IPS DF 4.7 (cell line): Measurements from ENCODE around the gene HOXD10.

Experiments
- DNase-seq: peaks from one replicate; pipeline ENCODE4 v3.0.0-alpha.2; 2013; ENCODE audit warnings: low spot score; ENCODE audit errors: extremely low read depth

Gene HOXD10

DNA sequence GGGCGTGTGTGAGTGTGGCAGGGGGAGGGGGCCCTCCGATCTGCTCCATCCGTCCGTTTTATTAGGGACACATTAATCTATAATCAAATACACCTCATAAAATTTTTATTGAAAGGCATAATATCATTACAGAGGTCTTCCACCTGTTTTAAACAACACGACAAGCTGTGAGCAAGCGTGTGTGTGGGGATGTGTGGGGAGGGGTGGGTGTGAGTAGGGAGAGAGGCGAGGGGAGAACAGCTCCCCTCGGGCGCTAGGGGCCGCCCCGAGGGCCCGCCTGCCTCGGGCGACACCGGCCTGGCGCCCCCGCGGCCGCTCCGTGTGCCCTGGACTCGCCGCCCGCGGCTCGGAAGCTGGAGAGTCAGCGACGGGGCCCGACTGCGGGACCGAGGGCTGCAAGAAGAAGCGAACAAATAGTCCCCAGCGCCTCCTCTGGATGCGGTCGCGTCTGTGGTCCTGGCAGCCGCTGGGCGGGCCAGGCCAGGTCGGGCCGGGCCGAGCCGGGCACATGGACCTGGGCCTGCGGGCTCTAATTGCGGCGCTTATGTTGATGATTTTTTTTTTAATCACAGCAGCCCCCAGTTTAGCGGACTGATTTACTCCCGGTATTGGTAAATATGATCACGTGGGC lies 5.6 kb downstream of the HOXD10 start:
- no peak for DNase-seq

DNA sequence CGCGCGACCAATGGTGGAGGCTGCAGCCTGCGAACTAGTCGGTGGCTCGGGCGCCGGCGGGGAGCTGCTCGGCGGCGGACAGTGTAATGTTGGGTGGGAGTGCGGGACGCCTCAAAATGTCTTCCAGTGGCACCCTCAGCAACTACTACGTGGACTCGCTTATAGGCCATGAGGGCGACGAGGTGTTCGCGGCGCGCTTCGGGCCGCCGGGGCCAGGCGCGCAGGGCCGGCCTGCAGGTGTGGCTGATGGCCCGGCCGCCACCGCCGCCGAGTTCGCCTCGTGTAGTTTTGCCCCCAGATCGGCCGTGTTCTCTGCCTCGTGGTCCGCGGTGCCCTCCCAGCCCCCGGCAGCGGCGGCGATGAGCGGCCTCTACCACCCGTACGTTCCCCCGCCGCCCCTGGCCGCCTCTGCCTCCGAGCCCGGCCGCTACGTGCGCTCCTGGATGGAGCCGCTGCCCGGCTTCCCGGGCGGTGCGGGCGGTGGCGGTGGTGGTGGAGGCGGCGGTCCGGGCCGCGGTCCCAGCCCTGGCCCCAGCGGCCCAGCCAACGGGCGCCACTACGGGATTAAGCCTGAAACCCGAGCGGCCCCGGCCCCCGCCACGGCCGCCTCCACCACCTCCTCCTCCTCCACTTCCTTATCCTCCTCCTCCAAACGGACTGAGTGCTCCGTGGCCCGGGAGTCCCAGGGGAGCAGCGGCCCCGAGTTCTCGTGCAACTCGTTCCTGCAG lies 6.3 kb downstream of the HOXD10 start, which contains the start of gene HOXD9:
TSS of gene HOXD9 (plus strand) at position 37 of the 728 bp plus-strand sequence. CDS start at position 87, 50 bp downstream.
- no peak for DNase-seq

DNA sequence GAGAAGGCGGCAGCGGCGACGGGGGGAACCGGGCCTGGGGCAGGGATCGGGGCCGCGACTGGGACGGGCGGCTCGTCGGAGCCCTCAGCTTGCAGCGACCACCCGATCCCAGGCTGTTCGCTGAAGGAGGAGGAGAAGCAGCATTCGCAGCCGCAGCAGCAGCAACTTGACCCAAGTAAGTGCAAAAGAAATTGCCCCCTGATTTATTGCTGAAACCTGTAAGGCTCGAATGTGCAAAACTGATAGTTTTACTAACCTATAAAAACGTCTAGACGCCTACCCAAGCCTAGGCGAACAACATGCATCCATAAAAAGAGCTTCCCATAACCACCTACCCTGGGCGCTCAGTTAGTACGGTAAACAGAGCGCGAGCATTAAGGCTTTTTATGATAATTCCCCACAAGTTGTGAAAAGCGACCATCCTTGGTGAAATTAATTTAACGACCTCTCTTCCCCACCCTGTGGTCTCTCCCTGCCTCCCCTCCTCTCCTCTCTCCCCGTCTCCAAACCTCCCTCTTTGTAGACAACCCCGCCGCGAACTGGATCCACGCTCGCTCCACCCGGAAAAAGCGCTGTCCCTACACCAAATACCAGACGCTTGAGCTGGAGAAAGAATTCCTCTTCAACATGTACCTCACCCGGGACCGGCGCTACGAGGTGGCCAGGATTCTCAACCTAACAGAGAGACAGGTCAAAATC lies 7.0 kb downstream of the HOXD10 start:
- no peak for DNase-seq

DNA sequence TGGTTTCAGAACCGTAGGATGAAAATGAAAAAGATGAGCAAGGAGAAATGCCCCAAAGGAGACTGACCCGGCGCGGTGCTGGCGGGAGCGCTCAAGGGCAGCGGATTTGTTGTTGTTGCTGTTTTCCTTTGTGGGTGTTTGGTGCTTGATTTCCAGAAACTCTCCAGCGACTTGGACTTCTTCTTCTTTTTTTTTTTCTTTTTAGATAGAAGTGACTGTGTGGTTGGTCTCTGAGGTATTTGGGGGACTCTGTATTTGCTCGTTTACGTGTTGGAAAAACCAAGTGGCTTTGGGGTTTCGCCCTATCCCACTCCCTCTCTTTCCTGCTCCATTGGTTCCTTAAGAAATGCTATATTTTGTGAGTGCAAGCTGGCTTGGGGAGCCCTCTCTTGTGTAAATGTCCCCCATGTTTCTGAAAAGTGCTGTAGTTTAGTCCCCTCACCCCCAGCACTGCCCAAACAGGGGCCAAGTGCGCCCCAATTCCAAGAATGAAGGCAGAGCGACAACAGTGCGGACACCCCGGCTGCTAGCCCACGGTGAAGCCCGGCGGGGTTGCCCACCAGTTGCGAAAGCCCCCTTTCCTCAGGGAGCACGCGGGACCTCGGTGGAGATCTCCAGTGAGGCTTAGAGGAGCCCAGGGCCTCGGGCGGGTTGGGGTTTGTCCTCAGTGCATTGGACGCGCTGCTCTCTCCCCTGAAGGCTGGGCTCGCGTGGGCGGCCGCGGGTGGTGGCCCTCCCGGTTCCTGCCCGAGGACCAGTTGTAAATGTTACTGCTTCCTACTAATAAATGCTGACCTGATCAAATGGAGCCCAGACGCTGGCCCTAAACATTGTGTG lies 7.8 kb downstream of the HOXD10 start:
- no peak for DNase-seq

DNA sequence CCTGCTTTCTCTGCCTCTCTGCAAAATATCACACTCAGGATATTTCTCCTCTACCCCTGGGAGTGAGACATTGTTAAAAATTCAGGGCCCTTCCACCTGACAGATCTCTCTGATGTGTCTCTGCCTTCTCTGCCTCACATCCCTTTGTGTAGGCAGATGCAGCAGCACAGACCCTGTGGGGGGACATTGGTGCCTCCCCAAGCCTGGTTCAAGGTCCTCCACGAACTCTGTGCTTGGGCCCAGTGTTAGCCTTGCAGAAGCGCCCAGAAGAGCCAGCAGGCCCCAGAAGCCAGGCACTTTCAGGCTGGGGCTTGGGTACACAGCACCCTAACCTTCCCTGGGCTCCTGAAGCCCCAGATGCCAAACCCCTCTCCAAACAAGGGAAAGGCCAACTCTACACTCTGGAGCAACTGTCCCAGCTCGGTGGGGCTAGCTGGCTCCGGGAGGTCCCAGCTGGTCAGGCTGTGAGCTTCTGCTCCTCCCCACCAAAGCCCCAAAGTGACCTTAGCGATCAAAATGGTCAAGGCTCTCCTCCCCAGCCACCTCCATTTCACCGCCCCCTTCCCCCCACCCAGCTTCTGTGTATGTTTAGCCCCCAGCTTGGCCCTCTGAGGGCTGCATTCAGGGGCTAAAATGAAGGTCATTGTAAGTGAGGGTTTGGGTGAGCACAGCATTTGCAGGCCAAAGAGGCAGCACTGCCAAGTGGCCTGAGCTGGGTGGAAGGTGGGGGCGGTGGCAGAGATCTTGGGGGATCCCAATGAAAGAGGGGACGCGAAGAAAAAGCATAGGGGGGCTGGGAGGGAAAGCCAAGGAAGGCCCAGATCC lies 8.6 kb downstream of the HOXD10 start:
- DNase-seq, result no peak

DNA sequence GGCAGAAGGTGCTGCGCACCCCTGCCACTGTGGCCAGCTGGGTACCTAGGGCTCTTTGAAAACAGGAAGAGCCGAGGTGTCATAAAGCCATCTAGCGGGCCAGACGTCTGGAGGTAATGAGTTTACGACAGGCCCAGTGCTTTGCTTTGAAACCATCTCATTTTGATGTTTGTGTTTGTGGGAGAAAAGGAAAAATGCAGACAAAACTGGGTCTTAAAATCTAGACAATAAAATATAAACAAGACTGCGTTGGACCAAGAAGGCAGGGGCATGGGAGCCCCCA lies 9.1 kb downstream of the HOXD10 start:
- DNase-seq, result no peak

DNA sequence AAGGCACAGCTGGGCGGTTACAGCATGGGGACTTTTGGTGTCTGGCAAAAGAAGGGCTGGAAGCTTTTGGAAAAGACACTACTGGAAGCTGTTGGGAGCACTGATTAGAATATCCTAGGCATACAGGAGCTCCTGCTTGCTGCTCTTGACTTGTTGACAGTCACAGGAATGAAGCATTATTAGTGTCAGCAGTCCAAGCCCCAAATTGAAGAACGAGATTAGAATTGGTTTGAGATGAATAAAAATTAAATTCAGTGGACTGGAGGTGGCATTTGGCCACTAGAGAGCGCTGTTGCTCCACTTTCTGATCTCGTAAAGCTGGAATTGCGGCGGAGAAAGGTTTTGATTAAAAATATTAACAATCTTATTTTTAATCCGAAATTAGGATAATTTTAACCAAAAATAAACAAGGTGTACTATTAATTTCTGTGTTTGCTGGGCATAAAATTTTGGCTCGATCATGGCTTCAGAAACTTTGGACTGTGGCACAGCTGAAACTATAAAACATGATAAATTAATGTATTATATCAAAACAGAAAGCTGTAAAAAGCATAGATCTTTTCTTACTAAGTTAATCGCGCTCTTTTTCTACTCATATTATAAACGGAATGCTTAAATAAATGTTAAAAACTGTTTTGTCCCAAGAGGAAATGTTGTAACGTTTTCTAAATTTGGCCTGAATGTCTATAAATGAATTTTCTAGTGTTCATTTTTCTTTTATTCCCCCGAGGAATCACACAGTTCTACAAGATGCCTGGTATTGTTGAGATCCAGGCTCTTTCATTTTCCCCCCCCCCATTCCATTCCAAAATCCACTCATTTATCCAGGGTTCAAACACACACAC lies 10.6 kb downstream of the HOXD10 start:
- no peak for DNase-seq

DNA sequence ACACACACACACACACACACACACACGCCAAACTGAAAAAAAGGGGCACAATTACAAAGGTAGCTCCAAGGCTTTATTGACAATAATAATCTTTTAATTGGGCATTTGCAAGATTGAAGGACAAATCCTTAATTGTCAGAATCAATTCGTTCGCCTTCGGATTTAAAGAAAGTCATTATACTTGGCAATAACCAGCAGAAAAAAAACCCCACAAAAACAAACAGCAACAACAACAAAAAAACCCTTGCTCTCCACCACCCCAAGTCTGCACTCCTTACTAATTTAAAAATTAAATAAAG lies 11.1 kb downstream of the HOXD10 start:
- DNase-seq, result no peak

DNA sequence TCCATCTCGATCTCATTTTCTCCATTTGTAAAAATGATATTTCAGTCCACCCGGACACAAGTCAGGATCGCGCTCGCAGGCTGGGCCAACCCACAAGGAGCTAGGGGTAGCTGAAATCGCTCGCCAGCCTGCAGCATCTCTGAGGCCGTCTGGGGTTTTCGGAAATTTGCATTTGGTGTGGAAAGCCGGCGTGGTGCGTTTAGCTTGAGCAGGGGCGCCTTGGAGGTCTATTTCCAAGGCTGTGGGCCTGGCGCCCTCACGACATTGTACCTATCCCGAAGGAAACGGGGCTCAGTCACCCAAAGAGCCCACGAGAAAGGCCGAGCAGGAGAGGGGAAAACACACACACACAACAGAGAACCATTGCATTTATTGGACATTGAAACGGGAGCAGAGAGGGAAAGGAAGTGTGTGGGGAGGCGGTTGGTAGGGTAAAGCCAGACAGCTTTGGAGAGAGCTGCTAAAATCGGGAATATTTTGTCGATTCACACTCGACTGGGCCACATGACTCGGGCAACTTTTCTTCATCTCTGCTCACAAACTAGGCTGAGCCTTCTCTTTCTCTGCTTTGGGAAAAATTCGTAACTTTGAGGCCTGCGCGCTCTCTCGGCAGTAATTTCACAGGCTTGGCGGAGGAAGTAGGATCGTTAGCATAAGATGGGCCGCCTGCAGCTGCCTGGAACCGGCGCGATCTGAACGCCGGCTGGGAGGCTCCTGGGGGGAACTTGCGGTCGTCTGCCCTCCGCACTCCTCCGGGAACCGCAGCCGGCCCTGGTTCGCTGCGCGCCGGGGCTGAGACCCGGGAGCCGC lies 11.8 kb downstream of the HOXD10 start:
- no peak for DNase-seq

DNA sequence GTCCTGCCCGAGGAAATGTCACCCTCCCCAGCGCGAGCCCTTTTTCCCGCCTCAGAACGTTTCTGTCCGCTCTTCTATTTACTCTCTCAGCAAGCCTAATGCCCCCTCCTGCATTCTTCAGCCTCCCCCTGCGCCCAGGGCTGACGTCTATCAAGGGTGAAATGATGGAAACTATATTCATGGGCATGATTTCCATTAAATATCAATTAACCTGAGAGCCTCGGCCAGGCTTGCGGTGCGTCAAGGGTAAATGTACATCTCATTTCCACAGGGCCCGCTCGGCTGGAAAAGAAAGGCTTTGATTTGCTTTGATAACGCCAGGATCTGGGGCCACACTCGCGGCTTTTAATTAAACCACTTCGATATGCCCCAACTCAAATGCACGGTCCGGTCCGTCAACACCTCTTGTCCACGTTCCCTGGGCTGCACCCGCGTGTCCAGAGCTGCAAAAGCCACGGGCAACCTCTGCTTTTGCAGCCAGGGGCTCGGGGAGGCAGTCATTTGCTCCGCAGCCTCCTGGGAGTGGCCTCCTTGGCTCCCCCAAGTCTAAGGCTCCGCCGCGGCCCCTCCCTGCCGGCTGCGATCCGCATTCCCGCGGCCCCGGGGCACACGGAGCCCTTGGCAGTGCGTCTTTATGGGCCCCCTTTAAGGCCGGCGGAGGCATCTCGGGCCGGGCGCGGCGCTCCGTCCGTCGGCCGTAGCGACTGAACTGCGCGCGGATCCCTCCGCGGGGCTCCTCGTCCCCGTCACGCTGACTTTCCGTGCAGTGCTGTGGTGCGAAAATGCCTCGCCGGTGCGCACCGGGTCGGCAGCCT lies 12.6 kb downstream of the HOXD10 start, which contains the start of gene HOXD8:
TSS of gene HOXD8 (plus strand) at position 724 of the 815 bp plus-strand sequence. CDS start 662 bp downstream, outside the sequence.
- DNase-seq, result no peak

DNA sequence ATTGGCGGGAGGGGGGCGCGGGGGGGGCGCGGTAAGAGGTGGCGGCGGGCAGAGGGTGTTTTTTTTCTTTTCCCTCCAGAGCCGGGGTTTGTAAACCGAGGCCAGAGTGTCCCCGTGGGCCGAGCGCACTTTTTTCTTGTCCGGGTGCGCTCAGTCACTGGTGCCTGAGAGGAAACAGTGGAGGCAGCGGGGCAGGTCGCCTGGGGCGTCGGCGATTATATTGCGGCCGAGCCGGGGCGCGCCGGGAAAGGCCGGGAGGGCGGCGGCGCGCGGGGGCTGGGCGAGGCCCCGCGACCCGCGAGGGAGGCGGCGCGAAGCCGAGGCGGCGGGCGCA lies 13.2 kb downstream of the HOXD10 start:
- no peak for DNase-seq

DNA sequence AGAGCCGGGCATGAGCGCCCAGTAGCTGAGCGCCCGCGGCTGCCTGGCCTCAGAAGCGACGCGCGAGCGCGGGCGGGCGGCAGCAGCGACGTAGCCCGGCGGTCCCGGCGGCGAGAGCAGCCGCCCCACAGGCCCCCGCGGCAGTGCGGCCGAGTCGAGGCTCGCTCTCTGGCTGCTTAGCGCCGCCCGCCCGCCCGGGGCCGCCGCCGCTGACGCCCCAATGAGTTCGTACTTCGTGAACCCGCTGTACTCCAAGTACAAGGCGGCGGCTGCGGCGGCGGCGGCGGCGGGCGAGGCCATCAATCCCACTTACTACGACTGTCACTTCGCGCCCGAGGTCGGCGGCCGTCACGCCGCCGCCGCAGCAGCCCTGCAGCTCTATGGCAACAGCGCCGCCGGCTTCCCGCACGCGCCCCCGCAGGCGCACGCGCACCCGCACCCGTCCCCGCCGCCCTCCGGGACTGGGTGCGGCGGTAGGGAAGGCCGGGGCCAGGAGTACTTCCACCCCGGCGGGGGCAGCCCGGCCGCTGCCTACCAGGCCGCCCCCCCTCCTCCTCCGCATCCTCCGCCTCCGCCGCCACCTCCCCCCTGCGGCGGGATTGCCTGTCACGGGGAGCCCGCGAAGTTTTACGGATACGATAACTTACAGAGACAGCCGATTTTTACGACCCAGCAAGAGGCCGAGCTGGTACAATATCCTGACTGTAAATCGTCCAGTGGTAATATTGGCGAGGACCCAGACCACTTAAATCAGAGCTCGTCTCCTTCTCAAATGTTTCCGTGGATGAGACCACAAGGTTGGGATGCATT lies 13.8 kb downstream of the HOXD10 start:
- no peak for DNase-seq

DNA sequence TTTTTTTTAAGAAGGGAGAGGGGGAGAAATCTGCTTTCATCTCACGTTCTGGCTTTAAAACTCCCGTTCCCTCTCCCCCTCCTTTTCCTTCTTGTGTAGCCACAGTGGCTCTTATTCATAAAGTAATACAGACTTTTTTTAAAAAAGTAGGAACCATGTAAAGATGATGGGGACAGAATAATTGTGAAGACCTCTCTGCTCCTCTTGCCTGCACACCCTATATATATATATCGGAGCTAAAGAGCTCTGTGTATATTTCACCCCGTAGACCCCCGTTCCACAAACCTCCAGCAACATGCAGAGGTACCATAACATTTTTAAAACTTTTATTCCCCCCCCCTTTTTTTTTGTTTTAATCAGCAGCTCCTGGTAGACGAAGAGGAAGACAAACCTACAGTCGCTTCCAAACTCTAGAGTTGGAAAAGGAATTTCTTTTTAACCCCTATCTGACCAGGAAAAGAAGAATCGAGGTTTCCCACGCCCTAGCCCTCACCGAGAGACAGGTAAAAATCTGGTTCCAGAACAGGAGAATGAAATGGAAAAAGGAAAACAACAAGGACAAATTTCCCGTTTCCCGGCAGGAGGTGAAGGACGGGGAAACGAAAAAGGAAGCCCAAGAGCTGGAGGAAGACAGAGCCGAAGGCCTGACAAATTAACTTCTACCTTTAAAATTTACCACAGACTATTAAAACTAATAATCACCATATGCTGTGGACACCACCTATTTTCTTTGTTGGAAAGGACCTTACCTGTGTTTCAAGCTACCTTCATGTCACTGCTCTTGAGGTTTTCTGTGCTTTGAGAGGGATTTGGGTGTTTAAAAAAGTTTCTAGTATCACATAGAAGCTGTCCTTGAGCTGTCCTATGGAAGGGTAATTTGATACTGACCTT lies 14.6 kb downstream of the HOXD10 start:
- DNase-seq, result no peak

DNA sequence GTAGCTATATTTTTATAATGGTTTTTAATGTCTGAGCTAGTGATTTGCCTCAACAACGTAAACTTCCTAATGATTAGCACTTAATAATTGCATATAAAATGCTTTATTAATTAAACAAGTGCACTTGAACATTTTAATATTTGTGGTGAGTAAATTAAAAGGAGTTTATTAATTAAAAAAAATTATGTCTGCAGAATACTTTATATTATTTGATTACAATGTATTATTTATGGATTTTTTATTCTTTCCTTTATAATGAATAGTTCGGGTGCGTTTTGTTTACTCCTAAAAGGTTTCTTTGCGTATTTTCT lies 15.2 kb downstream of the HOXD10 start:
- DNase-seq, result no peak

DNA sequence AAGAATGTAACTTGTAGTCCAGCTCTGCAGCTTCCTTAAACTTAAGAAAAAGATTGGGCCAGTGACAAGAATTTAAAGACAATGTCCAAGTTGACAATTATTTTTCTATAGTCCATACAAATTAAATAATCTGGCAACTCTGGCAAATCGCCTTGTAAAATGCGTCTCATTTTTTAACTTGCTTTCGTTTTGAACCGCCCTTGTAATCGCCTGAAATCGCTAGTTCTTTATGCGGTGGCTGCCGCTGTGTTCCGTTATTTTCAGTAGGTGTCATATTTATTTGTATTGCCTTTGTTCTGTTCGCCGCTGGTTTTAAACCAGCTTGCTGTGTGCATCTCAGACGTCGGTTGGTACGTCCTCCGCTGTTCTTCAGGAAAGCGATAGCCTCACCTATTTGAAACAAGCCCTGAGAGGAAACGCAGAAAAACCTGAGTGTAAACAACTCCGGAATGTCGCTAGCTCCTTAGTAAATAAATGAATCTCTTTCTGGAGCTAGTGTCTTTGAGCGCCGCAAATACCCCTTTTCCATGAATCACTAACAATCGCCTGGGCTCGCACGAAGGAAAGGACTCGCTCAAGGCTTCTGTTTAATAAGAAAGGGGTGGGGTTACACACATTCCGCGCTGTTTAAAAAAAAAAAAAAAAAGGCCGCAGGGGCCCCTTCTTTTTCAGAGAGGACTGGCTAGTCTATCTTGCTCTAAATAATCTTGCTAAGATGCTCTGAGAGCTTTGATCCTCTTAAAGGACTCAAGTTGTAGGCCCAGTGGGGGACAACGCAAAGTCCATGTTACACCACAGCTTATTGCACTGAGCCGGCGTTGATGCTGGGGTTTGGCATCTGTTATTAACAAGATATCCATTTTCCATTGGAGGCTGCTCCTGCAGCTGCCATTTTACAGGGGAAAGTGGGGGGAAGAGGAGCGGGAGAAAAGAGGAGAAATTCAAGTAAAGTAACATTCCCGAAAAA lies 15.9 kb downstream of the HOXD10 start:
- DNase-seq, result no peak

DNA sequence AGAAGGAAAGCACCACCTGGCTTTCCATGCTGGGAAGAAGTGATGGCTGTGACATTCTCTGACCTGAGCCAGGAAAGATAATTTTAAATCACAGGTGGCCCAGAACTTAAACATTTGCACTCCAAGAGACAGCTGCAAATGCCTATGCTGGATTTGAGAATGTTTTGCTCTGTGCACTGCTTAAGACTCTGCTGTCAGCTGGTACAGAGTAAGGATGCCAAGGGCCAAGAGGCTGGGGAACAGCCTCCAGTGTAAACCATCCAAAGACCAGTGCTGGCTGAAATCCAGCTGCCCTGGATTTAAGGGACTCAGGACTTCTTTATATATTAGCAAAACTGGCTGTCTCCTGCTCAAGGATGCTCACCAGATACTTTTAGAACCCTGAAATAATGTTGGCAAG lies 16.8 kb downstream of the HOXD10 start:
- DNase-seq, result no peak
